Testis (tissue), 2 donors: ENCODE data around the gene C3orf20.

Source experiments
- CTCF ChIP-seq, 3 experiments: fragments of 450-650 bp in 2 of 3; fragments of 200-600 bp in 1 of 3; sonication (generic) in 1 of 3; IDR thresholded peaks; one replicate each; pipeline ENCODE4 v1.5.1; 2016 to 2019; ENCODE audit warnings: antibody characterized with exemption in 3 of 3, mild to moderate bottlenecking in 2 of 3, moderate library complexity in 1 of 3
- POLR2A ChIP-seq: fragments of 450-650 bp; IDR thresholded peaks from one replicate; pipeline ENCODE4 v1.6.1; 2017; ENCODE audit warnings: antibody characterized with exemption, mild to moderate bottlenecking, moderate library complexity

DNA sequence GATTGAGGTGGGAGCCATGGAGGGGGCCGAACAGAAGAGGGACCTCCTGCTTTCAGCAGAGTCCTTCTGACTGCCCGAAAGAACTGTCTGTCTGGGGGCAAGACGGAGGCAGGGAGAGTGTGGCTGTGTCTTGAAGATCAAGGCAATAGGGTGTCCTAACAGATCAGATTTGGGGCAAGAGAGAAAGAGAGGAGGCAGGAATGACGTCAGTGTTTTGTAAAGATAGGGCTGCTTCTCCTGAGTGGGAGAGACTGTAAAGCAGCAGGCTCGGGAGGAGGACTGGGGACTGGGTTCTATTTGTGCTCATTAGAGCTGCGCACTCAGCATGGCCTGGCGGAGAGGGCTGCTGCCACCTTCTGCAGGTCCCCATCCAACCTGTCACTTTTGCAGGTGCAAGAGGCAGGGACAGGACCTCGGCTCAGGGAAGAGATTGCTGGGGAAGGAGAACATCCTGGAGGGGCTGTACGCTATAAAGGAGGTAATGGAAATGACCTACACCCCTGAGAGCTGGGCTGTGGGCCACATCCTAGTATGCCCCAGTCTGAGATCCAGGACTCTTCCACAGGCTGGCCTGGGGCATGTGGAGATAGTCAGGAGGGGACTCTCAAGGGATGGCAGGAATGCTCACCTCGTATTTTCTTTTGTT, 114.8 kb downstream of the C3orf20 start:
- TF ChIP-seq CTCF (IDR thresholded peaks at IDR 0.05), result no peak
- TF ChIP-seq POLR2A, result no peak
